Smooth muscle cell (in vitro differentiated cells): ENCODE results near the gene RGPD8. TPM values are rescaled to one million over a fixed set of nuclear protein-coding genes. Genes with fewer than 3 reads are reported as not detected.

Source experiments
- DNase-seq: peaks from one replicate; lab custom pipeline; 2025; ENCODE audit not compliant: unreplicated experiment; lab: John Stamatoyannopoulos, UW
- H2AFZ ChIP-seq: fragments of 200-600 bp; sonication (generic); 2 replicates; pipeline ENCODE4 v1.6.0; 2016; ENCODE audit warnings: antibody characterized with exemption, low read depth, mild to moderate bottlenecking
- H3F3A ChIP-seq: fragments of 200-600 bp; sonication (generic); 2 replicates; pipeline ENCODE4 v1.6.0; 2017; ENCODE audit warnings: antibody characterized with exemption, low read depth
- H3K27ac ChIP-seq: fragments of 200-600 bp; sonication (generic); 2 replicates; pipeline ENCODE4 v1.5.1; 2016; ENCODE audit warnings: low read depth, mild to moderate bottlenecking
- H3K27me3 ChIP-seq: fragments of 200-600 bp; sonication (generic); 2 replicates; pipeline ENCODE4 v1.6.1; 2016; ENCODE audit warnings: low read depth, mild to moderate bottlenecking
- H3K36me3 ChIP-seq: fragments of 200-600 bp; sonication (generic); 2 replicates; pipeline ENCODE4 v1.5.1; 2016; ENCODE audit warnings: low read depth
- H3K4me1 ChIP-seq: fragments of 200-600 bp; sonication (generic); 2 replicates; pipeline ENCODE4 v1.5.1; 2016; ENCODE audit warnings: low read depth
- H3K4me2 ChIP-seq: fragments of 200-600 bp; sonication (generic); 2 replicates; pipeline ENCODE4 v1.6.0; 2016; ENCODE audit warnings: mild to moderate bottlenecking
- H3K4me3 ChIP-seq: fragments of 200-600 bp; sonication (generic); 2 replicates; pipeline ENCODE4 v1.5.1; 2016; ENCODE audit warnings: mild to moderate bottlenecking
- H3K79me2 ChIP-seq: fragments of 200-600 bp; sonication (generic); 2 replicates; pipeline ENCODE4 v1.6.0; 2016; ENCODE audit warnings: low read depth, mild to moderate bottlenecking
- H3K9ac ChIP-seq: fragments of 200-600 bp; sonication (generic); 2 replicates; pipeline ENCODE4 v1.6.0; 2016; ENCODE audit warnings: low read depth
- H3K9me3 ChIP-seq: fragments of 200-600 bp; sonication (generic); replicated peaks from 2 replicates; pipeline ENCODE4 v1.5.1; 2016; ENCODE audit warnings: low read depth
- H4K20me1 ChIP-seq: fragments of 200-600 bp; sonication (generic); 2 replicates; pipeline ENCODE4 v1.6.0; 2016; ENCODE audit warnings: low read depth
- WGBS: methylation state at CpG from one replicate; pipeline ENCODE4 v1.1.7; 2016; ENCODE audit warnings: low lambda C conversion rate; 5-methylcytosine and 5-hydroxymethylcytosine counted together
- polyA plus RNA-seq: library from polyadenylated mRNA; unstranded; fragments of >200 nt; fragmentation: Nextera tagmentation; extraction: Ambion mirVana; gene quantifications from 2 replicates; pipeline ENCODE4 v1.2.1, GENCODE V29; 2016
- total RNA-seq: library from RNA; depleted of rRNA; stranded (reverse); fragments of >200 nt; gene quantifications from 2 replicates; pipeline ENCODE4 v1.2.3, GENCODE V29; 2014
- TF ChIP-seq, protein P1 (sequence below): fragments of 200-600 bp; sonication (generic); IDR thresholded peaks from 2 replicates; pipeline ENCODE4 v1.5.1; 2017; ENCODE audit warnings: borderline replicate concordance, mild to moderate bottlenecking, antibody characterized with exemption; ENCODE audit not compliant: insufficient read depth, poor library complexity, severe bottlenecking

Gene RGPD8
- total and polyA plus RNA-seq, 2 experiments from 2014 or later = 1.1 to 13.1 TPM

- Histone ChIP-seq H3K9me3 (no peaks in the 10 kb centered on the region), H2AFZ (no peak overlapping the region), H3K4me3 (no peak overlapping the region), H3K4me1 (no peaks in the 10 kb centered on the region), H4K20me1 (no peaks in the 10 kb centered on the region), H3K27me3 (no peaks in the 10 kb centered on the region), H3K4me2 (peak overlapping the region; percentile 46), H3K9ac (no peak overlapping the region), H3K27ac (peak overlapping the region; percentile 47), H3K36me3 (no peaks in the 10 kb centered on the region), H3K79me2 (no peaks in the 10 kb centered on the region), H3F3A (no peaks in the 10 kb centered on the region)
- DNase-seq = no peak
- TF ChIP-seq, protein P1, sequence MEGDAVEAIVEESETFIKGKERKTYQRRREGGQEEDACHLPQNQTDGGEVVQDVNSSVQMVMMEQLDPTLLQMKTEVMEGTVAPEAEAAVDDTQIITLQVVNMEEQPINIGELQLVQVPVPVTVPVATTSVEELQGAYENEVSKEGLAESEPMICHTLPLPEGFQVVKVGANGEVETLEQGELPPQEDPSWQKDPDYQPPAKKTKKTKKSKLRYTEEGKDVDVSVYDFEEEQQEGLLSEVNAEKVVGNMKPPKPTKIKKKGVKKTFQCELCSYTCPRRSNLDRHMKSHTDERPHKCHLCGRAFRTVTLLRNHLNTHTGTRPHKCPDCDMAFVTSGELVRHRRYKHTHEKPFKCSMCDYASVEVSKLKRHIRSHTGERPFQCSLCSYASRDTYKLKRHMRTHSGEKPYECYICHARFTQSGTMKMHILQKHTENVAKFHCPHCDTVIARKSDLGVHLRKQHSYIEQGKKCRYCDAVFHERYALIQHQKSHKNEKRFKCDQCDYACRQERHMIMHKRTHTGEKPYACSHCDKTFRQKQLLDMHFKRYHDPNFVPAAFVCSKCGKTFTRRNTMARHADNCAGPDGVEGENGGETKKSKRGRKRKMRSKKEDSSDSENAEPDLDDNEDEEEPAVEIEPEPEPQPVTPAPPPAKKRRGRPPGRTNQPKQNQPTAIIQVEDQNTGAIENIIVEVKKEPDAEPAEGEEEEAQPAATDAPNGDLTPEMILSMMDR = no peak
- WGBS = 74% methylated on average over 9 of the region's 9 CpGs
Measured at GRCh38 chr2:112340475-112341267, 92.8 kb downstream of the RGPD8 start.

- H3K4me1 ChIP-seq = no peaks in the 10 kb centered on the region
- peak overlapping the region; percentile 47 for H3K27ac ChIP-seq
- H3K4me3 ChIP-seq = no peak overlapping the region
- H2AFZ ChIP-seq = no peak overlapping the region
- H3K4me2 ChIP-seq = peak overlapping the region; percentile 46
- H3K36me3 ChIP-seq = no peaks in the 10 kb centered on the region
- no peaks in the 10 kb centered on the region for H4K20me1 ChIP-seq
- TF ChIP-seq, protein P1 = no peak
- 67% methylated on average over 2 of the region's 2 CpGs for WGBS
- no peaks in the 10 kb centered on the region for H3F3A ChIP-seq
- no peaks in the 10 kb centered on the region for H3K9me3 ChIP-seq
- no peak for DNase-seq
- H3K27me3 ChIP-seq = no peaks in the 10 kb centered on the region
- no peak overlapping the region for H3K9ac ChIP-seq
- H3K79me2 ChIP-seq = no peaks in the 10 kb centered on the region
Measured at GRCh38 chr2:112339986-112340385, 93.5 kb downstream of the RGPD8 start.

DNA sequence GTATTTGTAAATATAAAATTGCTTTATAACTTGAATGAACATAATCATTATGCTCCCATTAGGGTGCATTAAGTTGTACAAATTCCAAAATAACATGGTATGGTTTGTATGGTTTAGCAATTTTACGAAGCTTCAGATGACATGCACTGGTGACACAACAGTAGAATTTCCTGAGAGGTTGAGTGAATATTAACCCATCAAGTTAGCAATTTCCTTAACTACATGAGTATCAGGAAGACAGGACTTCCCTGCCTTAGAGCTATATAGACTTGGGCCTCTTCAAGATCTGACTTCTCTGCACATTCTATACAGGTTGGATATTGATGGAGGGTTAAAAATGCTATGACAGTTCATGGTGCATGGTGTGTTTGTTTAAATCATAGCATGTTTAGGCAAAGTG, 97.8 kb downstream of the RGPD8 start:
- DNase-seq = no peak

More for the DNA sequence above, 97.8 kb downstream of the RGPD8 start:
- Histone ChIP-seq H3K27me3 (no peaks in the 10 kb centered on the region), H3K36me3 (no peaks in the 10 kb centered on the region), H3K79me2 (no peaks in the 10 kb centered on the region), H3K4me2 (no peak overlapping the region), H3K27ac (no peak overlapping the region), H2AFZ (no peak overlapping the region), H3K4me3 (no peak overlapping the region), H3F3A (no peaks in the 10 kb centered on the region), H4K20me1 (no peaks in the 10 kb centered on the region), H3K9me3 (no peaks in the 10 kb centered on the region), H3K4me1 (no peaks in the 10 kb centered on the region), H3K9ac (no peak overlapping the region)
- 97% methylated on average over 1 of the region's 1 CpG for WGBS
- TF ChIP-seq, protein P1 = no peak
